Vagina (tissue), 2 donors: ENCODE measurements around the gene MPND.

Source experiments
- CTCF ChIP-seq, 3 experiments: fragments of 450-650 bp in 2 of 3; fragments of 200-600 bp in 1 of 3; sonication (generic) in 1 of 3; IDR thresholded peaks; one replicate each; pipeline ENCODE4 v1.5.1; 2017 to 2019; ENCODE audit warnings: antibody characterized with exemption in 3 of 3, mild to moderate bottlenecking in 2 of 3, moderate library complexity in 2 of 3
- POLR2A ChIP-seq, 2 donors: fragments of 450-650 bp; IDR thresholded peaks; one replicate each; pipeline ENCODE4 v1.6.1; 2017; ENCODE audit warnings: antibody characterized with exemption in 2 of 2, mild to moderate bottlenecking in 2 of 2, moderate library complexity in 2 of 2
- POLR2AphosphoS5 ChIP-seq, 2 donors: sonication (generic); formaldehyde crosslinking; IDR thresholded peaks; one replicate each; pipeline ENCODE4 v1.9.0; 2017; ENCODE audit warnings: antibody characterized with exemption in 2 of 2, mild to moderate bottlenecking in 2 of 2, low read depth in 1 of 2; ENCODE audit not compliant: insufficient read depth in 1 of 2

- no peak for TF ChIP-seq POLR2A (IDR thresholded peaks at IDR 0.05)
- TF ChIP-seq CTCF (IDR thresholded peaks at IDR 0.05), result no peak
- TF ChIP-seq POLR2AphosphoS5 (IDR thresholded peaks at IDR 0.05; ENCODE audit: insufficient read depth in 1 of 2, low read depth in 1 of 2), result peak in 1 of 2 donors; percentile 32
Observed at GRCh38 chr19:4380254-4380727, 36.9 kb downstream of the MPND start.
